WTC11 (cell line): ENCODE data around the gene TKT. TPM values are rescaled to one million over a fixed set of nuclear protein-coding genes. Genes with fewer than 3 reads are reported as not detected.

Experiments used
- ATAC-seq: fragments of 200-7000 bp; cut with Tn5 transposase; 2 replicates; pipeline ENCODE4 v1.10.0; 2021; ENCODE audit warnings: mild to moderate bottlenecking, moderate library complexity
- CTCF ChIA-PET: fragments of 300-600 bp; sonication (Branson Sonifier 250); formaldehyde crosslinking; loops from one replicate; lab custom pipeline; 2021; ENCODE audit warnings: antibody characterized with exemption; lab: Charles Lee
- POLR2A ChIA-PET: fragments of 350-600 bp; sonication (Branson Sonifier 250); formaldehyde crosslinking; loops from one replicate; lab custom pipeline; 2021; ENCODE audit warnings: antibody characterized with exemption; lab: Charles Lee
- DNase-seq: peaks from one replicate; pipeline ENCODE4 v3.0.0; 2021; ENCODE audit warnings: low spot score
- H3K27ac Mint-ChIP-seq: 2 replicates; pipeline ENCODE4 v1.8.0; 2021; ENCODE audit warnings: mixed read lengths
- H3K27me3 Mint-ChIP-seq: 2 replicates; pipeline ENCODE4 v1.8.0; 2021; ENCODE audit warnings: low read depth, mild to moderate bottlenecking, moderate library complexity, mixed read lengths
- H3K36me3 Mint-ChIP-seq: 2 replicates; pipeline ENCODE4 v1.8.0; 2021; ENCODE audit warnings: mixed read lengths
- H3K4me1 Mint-ChIP-seq: 2 replicates; pipeline ENCODE4 v1.8.0; 2022; ENCODE audit warnings: mixed read lengths
- H3K4me3 Mint-ChIP-seq: 2 replicates; pipeline ENCODE4 v1.8.0; 2021; ENCODE audit warnings: mild to moderate bottlenecking, moderate library complexity, mixed read lengths
- H3K9me3 Mint-ChIP-seq: 2 replicates; pipeline ENCODE4 v1.8.0; 2021; ENCODE audit warnings: mixed read lengths
- ATF1 ChIP-seq: sonication (generic); formaldehyde crosslinking; IDR thresholded peaks from 2 replicates; pipeline ENCODE4 v1.8.1; 2023; ENCODE audit warnings: mild to moderate bottlenecking, moderate library complexity, missing genetic modification reagents
- EMX1 ChIP-seq: fragments of 250-450 bp; sonication (Bioruptor Pico); IDR thresholded peaks from 2 replicates; pipeline ENCODE4 v1.8.0; 2021; ENCODE audit warnings: mild to moderate bottlenecking
- NFYB ChIP-seq: sonication (generic); formaldehyde crosslinking; conservative IDR thresholded peaks from 2 replicates; pipeline ENCODE4 v1.8.0; 2022; ENCODE audit warnings: low read depth, missing genetic modification reagents
- NR1H2 ChIP-seq: sonication (generic); formaldehyde crosslinking; IDR thresholded peaks from 2 replicates; pipeline ENCODE4 v1.9.0; 2021; ENCODE audit warnings: mild to moderate bottlenecking, moderate library complexity, missing genetic modification reagents
- NR2C2 ChIP-seq: sonication (generic); formaldehyde crosslinking; IDR thresholded peaks from 2 replicates; pipeline ENCODE4 v1.8.0; 2022; ENCODE audit warnings: mild to moderate bottlenecking, missing genetic modification reagents
- NR3C1 ChIP-seq: sonication (generic); formaldehyde crosslinking; conservative IDR thresholded peaks from 2 replicates; pipeline ENCODE4 v1.8.1; 2023; ENCODE audit warnings: low read depth, mild to moderate bottlenecking, missing genetic modification reagents
- SOX15 ChIP-seq: fragments of 250-450 bp; sonication (Bioruptor Pico); IDR thresholded peaks from 2 replicates; pipeline ENCODE4 v1.9.0; 2021; ENCODE audit warnings: mild to moderate bottlenecking
- SP1 ChIP-seq: sonication (generic); formaldehyde crosslinking; conservative IDR thresholded peaks from 2 replicates; pipeline ENCODE4 v1.8.1; 2022; ENCODE audit warnings: missing genetic modification reagents
- STAT6 ChIP-seq: sonication (generic); formaldehyde crosslinking; conservative IDR thresholded peaks from 2 replicates; pipeline ENCODE4 v1.8.1; 2023; ENCODE audit warnings: mild to moderate bottlenecking, low read depth, missing genetic modification reagents, moderate library complexity
- TCF7 ChIP-seq: sonication (generic); formaldehyde crosslinking; IDR thresholded peaks from 2 replicates; pipeline ENCODE4 v1.8.0; 2022; ENCODE audit warnings: mild to moderate bottlenecking, low read depth, missing genetic modification reagents, moderate library complexity
- TEAD4 ChIP-seq: sonication (generic); formaldehyde crosslinking; IDR thresholded peaks from 2 replicates; pipeline ENCODE4 v1.8.0; 2022; ENCODE audit warnings: mild to moderate bottlenecking, missing genetic modification reagents
- ZNF425 ChIP-seq: fragments of 250-450 bp; sonication (Bioruptor Pico); conservative IDR thresholded peaks from 2 replicates; pipeline ENCODE4 v1.9.0; 2021; ENCODE audit warnings: mild to moderate bottlenecking
- total RNA-seq: library from RNA; stranded (reverse); gene quantifications from 3 replicates; pipeline ENCODE4 v1.2.3, GENCODE V29; 2021
- TF ChIP-seq, protein P1 (sequence below): sonication (generic); formaldehyde crosslinking; IDR thresholded peaks from 2 replicates; pipeline ENCODE4 v1.8.1; 2023; ENCODE audit warnings: mild to moderate bottlenecking, missing genetic modification reagents, moderate library complexity
- TF ChIP-seq, protein P2 (sequence below): sonication (generic); formaldehyde crosslinking; IDR thresholded peaks from 2 replicates; pipeline ENCODE4 v1.8.1; 2022; ENCODE audit warnings: low read depth, missing genetic modification reagents, borderline replicate concordance

TKT gene
- total RNA-seq, 1 experiment from 2014 or later, result 1,040 TPM

DNA sequence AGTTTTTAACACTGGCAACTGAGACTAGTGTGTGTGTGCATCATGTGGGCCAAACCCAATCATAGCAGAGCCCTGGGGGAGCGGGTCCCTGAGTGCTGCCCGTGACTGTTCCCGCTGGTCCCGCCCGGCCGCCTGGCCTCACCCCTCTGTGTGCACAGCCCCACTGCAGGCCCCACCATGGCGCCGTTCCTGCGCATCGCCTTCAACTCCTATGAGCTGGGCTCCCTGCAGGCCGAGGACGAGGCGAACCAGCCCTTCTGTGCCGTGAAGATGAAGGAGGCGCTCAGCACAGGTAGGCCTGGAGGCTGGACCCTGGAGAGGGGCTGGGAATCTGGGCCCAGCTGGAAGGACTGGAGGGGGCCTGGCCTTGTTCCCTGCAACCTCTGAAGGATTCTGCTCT, 77.6 kb downstream of the TKT start (continued):
- TF ChIP-seq NFYB (CRISPR knock-in tag) (no peak), ATF1 (CRISPR knock-in tag) (no peak), NR1H2 (CRISPR knock-in tag) (no peak), TEAD4 (CRISPR knock-in tag) (no peak), TCF7 (CRISPR knock-in tag) (no peak), ZNF425 (CRISPR knock-in tag) (no peak)

GRCh38 chr3:53175613-53176540, 79.9 kb downstream of the TKT start:
- no peak for TF ChIP-seq NR2C2
- no peak for TF ChIP-seq SOX15
- TF ChIP-seq, protein P1, sequence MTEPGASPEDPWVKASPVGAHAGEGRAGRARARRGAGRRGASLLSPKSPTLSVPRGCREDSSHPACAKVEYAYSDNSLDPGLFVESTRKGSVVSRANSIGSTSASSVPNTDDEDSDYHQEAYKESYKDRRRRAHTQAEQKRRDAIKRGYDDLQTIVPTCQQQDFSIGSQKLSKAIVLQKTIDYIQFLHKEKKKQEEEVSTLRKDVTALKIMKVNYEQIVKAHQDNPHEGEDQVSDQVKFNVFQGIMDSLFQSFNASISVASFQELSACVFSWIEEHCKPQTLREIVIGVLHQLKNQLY, result no peak
- TF ChIP-seq EMX1, result no peak
- TF ChIP-seq SP1 (CRISPR knock-in tag), result no peak
- TF ChIP-seq STAT6 (CRISPR knock-in tag), result no peak
- TF ChIP-seq, protein P2, sequence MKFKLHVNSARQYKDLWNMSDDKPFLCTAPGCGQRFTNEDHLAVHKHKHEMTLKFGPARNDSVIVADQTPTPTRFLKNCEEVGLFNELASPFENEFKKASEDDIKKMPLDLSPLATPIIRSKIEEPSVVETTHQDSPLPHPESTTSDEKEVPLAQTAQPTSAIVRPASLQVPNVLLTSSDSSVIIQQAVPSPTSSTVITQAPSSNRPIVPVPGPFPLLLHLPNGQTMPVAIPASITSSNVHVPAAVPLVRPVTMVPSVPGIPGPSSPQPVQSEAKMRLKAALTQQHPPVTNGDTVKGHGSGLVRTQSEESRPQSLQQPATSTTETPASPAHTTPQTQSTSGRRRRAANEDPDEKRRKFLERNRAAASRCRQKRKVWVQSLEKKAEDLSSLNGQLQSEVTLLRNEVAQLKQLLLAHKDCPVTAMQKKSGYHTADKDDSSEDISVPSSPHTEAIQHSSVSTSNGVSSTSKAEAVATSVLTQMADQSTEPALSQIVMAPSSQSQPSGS (CRISPR knock-in tag), result no peak
- TF ChIP-seq NR3C1 (CRISPR knock-in tag), result no peak
- TF ChIP-seq, all 79 proteins: peak for 0
- Mint-ChIP-seq H3K9me3 (no peaks in the 10 kb centered on the region), H3K4me3 (no peak overlapping the region), H3K36me3 (no peaks in the 10 kb centered on the region), H3K4me1 (peaks cover 28% of the 10 kb centered on the region), H3K27ac (no peak overlapping the region; the same call in 1 of the 2 replicates), H3K27me3 (no peaks in the 10 kb centered on the region)
- ATAC-seq, result no peak
- ChIA-PET POLR2A (no interaction called here), CTCF (interaction anchor here (0.8 to 1.2 kb wide), 3 partner anchors 15 to 38 kb away, joined by 3 to 4 read pairs (median 3); partner anchors contain the start of gene PRKCD)
- DNase-seq, result no peak

Other genes with a start within 250 kb of the TKT start
- 12.3 to 20.9 TPM (median 14.7 TPM) in 3 replicates for gene SFMBT1, start 209.9 kb downstream of the TKT start, total RNA-seq
- 26.3 to 28.0 TPM (median 27.1 TPM) in 3 replicates for gene RFT1, start 125.6 kb downstream of the TKT start, total RNA-seq
- 16.7 to 19.2 TPM (median 18.0 TPM) in 3 replicates for gene PRKCD, start 94.8 kb downstream of the TKT start, total RNA-seq
- gene DCP1A, start 91.5 kb upstream of the TKT start, total RNA-seq, result 16.4 to 19.1 TPM (median 17.4 TPM) in 3 replicates
- gene CACNA1D, start 238.6 kb upstream of the TKT start, total RNA-seq, result 1.8 to 3.6 TPM (median 2.3 TPM) in 3 replicates